ENCODE data around the gene MRPL23.

MRPL23 gene

DNA sequence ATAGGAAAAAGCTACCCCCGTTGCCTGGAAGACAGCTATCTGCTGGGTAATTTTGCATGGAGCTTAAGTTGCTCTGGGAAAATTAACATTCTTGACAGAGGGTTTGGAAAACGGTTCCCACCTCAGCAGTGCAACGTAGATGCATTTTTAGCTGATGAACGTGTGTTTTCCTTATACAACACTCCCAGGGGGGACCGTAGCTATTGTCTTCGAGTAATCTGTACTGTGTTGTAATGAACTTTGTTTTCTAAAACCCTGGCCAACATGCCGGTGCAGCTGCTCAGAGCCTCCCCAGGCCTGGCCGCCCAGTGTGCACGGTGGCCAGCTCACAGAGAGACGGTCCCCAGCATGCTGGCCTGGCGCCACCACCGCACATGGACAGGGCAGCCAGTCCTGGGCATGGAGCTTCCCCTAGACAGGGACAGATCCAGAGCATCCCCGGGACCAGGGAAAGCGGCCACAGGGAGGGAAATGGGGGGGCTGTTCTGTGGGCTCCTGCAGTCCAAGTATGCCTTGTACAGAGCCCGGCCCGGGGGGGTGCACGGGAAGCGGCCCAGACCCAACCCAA lies 25.5 kb upstream of the MRPL23 start:
- DNase-seq (ENCODE audit: low spot score), result no peak

DNA sequence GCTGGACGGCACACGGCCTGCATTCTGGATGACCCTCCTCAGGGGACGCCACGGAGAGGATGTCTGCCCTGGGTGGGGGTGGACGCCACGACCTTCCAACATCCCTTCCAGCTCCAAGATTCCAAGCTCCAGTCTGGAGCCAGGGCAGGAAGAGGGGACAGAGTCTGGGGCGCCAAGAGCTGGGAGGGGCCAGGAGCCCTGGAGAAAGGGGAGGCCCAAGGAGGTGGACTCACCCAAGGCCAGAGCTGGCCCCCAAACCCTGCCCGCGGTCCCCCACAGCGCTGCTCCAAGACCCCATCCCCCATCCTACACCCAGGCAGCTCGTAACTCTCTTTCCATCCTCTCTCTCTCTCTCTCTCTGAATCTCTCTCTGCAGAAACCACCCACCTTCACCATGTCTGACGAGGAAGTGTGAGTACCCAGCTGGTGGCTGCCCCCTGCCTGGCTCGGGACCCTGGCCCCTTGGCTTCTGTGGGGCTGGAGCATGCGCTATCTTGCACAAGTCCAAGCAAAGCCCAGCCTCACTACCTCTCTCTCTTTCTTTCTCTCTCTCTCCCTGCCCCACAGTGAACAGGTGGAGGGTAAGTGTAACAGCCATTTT lies 24.6 kb upstream of the MRPL23 start:
- no peak for DNase-seq (ENCODE audit: low spot score)

DNA sequence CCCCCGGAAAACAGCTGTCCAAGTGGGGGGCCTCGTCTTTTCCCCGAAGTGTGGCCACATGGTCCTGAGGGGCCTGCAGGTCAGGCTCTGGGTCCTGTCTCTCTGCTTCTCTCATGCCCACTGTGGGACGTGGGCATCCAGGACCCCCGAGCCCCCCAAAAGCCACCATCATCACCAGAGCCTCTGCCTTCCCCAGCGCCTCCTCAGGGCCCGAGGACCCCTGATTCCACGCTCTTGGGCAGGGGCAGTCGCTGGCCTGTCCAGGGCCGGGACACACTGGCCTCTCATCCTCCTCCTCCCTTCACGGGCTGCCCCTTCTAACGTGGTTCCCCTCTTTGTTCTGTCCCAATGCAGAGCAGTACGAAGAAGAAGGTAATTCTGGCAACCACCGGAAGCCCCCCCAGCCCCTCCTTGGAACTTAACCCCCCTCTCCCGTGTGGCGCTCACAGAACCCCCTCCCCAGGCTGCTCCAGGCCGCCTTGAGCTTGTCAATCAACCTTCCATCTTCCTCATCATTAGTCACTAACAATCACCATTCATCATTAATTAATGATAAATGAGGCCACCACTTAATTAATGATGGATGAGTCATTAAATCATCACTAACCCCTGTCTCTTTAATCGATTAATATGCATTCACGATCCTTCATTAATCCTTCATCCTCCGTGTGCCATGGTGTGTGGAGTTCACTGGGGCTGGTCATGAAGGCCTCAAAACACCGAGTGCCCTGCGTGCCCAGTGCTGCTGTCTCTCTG lies 23.8 kb upstream of the MRPL23 start:
- no peak for DNase-seq (ENCODE audit: low spot score)

DNA sequence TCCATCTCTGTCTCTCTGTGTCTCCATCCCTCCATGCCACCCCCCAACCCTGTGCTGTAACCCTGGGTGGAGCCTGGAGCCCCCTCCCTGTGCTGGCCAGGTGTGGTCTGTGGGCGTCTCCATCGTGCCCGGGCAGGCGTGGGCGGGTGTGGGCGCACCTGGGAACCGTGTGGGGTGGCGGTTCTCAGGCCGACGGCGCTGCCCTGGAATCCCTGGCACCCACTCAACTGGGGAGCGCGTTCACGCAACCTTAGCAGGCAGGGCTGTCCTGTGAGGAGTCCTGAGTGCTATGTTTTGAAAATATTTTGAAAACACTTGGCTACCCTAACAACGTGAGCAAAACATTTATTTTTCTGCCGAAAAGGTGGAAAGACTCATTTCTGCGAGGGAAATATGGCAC lies 23.0 kb upstream of the MRPL23 start:
- DNase-seq (ENCODE audit: low spot score), result no peak

DNA sequence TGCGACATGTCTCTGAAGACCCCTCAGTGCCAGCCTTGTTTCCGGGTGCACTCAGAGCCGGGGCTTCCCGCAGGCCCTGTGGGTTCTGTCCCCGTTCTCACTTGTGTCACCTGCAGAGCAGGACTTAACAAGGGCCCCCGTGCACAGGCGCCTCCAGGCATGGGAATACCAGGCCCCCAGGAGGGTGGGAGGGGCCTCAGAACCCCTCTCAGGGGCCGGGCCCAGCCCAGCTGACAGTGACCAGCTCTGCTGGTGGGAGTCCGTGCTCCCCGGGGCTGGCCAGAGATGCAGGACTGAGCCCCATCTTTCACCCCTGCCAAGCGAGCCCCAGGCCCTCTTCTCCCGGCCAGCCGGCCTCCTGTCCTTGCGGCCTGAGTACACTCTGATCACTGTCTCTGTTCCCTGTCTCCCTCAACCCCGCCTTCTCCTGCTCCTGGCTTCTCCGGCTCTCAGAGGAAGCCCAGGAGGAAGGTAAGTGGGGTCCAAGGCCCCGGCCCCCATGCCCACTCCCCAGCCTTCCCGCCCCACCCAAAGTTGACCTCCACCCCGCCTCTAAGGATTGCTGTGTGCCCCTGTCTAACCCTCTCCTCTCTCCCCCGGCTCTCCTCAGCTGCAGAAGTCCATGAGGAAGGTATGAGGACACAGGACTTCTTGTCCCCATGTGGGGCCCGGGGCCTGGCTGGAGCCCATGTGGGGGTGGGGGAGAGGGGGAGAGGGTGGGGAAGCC lies 22.3 kb upstream of the MRPL23 start:
- no peak for DNase-seq (ENCODE audit: low spot score)

DNA sequence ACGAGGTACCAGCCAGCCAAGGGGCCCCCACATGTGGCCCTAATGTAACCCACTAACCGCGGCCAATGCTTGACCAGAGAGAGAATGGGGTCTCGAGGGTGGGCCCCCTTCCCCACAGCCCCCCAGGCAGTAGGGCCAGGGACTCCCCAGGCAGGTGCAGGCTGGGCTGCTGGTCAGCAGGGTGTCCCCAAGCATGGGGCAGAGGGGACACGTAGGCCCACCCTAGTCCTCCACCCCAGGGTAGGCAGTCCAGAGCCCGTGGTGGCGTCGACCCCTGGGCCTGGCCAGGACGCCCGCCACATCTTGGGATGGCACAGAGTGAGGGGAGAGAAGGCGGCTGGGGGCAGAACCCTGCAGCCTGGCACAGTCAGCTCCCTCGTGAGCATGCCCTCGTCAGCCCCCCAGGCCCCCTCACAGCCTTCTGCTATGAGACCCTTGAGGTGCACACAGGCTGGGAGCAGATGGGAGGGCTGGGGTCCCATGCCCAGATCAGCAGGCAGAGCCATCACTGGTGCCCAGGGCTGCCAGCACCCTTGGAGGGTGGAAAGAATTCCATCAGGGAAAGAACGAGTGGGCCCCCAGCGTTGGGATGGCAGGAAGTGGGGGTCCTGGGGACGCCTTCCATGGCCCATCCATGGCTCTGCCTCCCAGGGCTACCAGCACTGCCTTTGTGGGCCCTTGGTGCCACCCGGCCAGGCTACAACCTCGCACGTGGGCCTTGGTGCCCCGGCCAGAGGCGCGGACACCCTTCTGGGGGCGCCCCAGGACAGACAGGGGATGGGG lies 21.6 kb upstream of the MRPL23 start:
- no peak for DNase-seq (ENCODE audit: low spot score)

DNA sequence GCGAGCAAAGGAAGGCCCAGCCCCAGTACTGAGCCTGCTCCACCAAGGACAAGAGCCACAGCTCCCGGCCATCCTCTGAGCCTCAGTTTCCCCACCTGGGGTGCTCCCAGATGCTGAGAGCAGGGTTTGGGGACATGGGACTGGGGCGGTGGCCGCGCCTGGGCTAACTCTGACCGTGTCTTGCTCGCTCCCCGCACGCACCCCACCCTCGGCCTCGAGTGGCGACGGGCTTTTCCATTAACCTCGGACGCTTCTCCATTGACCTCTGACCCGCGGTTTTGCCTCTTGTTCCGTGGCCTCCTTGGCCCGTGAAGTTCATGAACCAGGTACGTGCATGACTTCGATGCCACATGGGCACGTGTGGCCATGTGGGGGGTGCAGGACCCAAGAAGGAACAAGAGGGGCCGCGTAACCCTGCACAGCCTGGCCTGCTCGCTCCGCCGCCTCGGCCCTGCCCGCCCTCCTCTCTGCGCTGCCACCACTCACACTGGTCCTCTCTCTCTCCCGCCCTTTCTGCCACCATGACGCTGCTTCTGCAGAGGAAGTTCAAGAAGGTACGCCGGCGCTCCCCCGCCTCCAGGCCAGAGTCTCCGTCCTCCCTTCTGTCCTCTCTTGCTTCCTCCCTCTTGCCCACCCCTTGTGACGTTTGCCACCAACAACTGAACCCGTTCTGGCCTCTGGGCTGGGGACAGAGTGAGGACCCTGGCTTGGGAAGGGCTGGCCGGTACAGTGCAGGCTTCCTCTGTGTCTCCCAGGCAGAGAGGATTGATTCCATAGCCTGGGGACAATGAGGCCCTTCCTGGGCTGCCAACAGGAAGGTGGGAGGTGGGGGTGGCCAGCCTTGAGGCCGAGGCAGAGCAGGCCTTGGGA lies 20.7 kb upstream of the MRPL23 start:
- no peak for DNase-seq (ENCODE audit: low spot score)

DNA sequence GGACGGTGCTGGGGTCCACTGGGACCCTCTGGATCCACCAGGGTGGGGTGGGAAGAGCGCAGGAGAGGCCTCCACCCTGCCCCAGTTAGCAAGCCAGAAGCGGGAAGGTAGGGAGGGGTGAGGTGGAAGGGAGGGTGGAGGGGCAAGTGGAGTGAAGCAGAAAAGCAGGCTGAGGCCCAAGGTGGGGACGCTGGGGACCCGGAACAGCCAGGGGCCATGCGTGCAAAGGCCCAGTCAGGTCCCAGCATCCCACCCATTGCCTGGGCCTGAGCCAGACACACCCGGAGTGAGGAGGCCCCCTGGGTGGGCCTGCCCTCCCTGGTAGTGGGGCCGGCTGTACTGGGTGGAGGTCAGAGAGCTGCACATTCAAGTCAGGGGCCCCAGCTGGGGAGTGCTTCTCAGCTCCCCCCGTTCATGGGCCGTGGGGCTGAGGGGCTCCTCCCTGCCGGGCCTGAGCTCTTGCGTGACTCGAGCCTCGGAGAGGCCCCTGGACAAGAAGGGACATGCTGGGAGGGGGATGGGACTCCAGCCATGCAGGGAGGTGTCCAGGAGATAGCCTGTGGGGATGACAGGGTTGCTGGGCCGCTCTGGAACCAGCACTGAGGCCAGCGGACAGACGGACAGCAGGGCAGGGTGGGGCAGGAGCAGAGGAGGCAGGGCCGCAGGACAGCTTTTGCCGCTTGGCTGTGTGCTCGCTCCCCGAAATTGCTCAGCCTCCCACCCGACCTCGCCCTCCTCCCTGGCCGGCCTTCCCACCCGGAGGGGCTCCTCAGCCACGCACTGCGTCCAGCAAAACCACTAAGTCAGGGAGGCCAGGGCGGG lies 19.9 kb upstream of the MRPL23 start:
- no peak for DNase-seq (ENCODE audit: low spot score)

DNA sequence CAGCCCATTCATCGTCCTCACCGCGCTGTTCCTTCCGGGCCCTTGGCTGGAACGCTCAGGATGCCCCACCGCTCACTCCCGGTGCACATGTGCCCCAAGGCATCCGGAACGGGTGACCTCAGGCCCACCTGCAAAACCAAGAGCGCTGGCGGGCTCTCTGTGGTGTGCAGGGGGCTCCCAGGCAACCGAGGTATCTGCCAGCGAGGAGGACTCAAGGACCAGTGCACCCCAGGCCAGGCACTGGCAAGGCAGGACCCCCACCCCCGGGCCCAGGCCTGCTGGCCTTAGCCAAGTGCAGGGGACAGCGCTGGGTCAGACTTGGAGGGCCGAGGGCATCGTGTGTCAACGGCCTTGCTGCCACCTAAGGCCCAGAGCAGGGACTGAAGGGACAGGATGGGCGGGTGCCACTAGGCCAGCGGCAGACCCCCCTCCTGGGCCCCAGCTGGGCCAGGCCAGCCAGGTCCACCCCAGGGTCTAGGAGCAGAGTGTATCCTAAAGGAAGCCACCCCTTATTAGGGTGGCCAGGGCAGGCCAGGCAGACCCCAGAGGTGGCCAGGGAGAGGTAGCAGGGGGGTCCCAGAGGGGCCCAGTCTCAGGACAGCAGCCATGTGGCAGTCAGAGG lies 19.2 kb upstream of the MRPL23 start:
- DNase-seq (ENCODE audit: low spot score), result no peak

DNA sequence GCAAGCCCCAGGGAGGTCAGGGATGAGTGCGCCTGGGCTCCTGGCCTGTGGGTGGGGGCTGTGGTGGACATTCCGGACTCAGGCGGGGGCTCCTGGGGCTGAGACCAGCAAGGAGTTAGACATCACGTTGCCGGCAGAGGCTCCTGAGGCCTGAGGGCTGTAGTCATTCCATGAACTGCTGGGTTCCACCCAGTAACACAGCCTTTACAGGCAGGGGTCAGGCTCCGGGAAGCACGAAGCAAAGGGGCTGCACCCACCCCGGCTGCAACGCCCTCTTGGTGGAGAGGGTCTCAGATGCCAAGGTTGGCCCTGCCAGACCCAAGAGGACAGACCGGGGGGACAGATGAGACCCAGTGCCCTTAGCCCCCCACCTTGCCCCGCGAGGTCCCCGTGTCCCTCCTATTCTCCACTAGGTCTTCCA lies 18.7 kb upstream of the MRPL23 start:
- DNase-seq (ENCODE audit: low spot score), result no peak

DNA sequence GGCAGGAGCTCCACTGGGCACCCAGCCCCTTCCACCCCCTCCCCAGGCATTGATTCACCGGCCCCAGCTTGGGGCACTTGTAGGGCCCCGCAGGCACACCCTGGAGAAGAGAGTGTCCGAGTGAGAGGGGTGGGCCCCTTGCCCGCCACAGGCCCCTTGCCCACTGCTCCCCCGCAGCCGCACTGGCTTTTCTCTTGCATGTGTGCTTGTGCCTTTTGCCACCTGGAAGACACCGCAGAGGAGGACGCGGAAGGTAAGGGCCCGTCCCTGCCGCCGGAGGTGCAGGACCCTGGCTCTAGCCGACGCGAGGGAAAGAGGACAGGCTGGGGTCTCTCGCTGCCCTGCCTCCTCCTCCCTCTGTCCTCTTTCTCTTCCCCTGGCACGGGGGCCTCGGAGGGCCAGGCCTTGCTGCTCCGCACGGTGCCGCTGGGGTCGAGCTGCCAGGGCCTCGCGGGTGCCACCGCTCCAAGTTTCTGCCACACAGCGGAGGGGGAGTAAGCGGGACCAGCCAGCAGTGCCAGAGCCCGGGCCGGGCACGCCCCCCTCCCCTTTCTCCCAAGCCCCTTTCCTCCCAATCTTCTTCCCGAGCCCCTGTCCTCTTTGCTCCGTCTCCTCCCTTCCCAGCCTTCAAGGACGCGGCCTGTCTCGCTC lies 18.1 kb upstream of the MRPL23 start:
- DNase-seq (ENCODE audit: low spot score), result no peak

DNA sequence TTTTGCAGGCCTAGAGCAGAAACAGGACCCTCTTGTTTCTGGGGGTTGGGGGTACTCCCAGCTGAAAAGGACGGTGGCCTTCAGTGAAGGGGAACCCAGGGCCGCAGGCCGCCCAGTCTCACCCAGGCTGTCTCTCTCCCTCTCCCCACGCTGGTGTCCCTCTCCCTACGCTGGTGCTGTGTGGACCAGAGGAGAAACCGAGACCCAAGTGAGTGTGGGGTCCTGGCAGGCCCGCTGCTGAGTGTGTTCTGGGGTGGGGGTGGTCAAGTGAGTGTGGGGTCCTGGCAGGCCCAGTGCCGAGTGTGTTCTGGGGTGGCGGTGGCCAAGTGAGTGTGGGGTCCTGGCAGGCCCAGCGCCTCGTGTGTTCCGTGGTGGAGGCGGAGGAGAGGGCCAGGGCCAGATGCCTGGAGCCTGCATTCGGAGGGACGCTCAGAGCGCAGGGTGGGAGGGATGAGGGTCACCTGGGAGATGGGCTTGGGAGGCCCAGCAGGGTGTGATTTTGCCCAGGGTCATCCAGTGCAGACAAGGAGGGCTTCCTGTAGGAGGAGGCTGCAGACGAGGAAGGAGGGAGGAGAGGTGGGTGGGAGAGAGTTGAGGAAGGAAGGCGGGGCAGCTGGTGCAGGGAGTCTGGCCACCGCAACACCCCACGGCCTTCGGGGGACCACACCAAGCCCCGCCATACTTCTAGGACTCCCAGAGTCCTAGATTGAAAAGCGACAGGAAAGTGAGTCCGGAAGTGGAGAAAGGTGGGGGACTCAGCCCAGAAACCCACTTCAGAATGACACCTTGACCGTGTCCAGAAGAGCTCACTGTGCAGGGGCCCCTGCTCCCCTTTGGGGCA lies 17.3 kb upstream of the MRPL23 start:
- DNase-seq (ENCODE audit: low spot score), result no peak

DNA sequence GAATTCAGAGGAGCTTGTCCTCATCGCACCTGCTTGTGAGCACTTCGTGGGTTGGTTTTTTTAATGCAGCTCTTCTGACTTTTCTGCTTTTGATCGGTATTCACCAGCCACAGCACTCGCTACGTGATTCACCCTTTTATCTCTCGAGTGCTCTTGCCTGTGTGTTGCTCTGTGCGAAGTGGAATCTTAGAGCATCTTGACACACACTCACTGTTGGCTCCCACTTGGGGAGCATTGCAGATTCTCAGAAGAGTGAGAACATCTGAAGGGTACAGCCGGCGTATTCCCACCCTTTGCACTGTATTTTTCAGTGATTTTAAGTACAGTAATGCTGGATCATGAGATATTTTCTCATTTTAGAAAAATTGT lies 16.7 kb upstream of the MRPL23 start:
- DNase-seq (ENCODE audit: low spot score), result no peak

DNA sequence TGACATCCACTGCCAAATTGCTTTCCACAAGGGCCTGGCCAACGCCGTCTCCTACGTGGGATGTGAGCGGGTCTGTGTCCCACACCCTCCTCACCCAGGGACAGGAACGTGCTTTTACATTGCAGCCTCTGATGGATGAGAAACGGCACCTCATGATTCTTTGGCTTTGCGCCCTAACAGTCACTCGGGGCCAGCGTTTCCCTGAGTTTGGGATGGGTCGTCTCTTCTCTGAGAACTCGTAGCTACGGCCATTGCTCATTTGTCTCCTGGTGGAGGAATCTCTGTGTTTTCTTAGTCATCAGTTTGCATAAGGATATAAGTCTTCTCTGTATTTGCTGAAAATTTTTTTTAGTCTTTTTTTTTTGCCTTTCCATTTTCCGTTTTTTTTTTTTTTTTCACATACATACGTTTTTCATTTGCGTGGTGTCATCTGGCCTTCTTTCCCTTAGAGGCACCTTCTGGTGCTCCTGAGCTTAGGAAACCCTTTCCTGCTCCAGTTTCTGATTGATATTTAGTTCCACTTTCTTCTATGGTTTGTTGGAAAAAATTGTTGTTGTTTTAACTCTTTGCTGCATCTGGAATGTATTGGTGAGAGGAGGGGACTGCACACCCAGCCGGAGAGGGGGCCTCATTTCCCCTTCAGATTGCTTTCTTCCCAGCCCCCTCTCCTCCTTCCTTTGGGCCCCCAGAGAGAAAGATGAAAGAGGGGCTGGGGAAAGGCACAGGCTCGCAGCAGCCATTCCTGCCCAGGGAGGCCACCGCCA lies 15.6 kb upstream of the MRPL23 start:
- DNase-seq (ENCODE audit: low spot score), result no peak

DNA sequence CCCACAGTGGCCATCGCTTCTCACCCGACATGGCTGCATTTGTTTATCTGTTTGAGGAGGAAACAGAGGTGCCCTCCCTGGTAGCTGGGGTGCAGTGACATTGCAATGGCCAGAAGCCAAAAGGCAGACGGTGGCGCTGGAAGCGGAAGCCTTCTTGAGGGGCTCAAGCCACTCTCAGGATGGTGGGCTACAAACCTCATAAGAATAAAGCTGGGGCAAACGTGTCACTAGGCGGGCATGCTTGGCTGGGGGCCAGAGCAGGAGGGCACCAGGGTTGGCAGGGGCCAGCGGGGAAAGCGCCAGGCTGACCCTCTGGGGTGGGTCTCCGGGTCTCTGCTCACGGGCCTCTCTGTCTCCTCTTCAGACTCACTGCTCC lies 15.0 kb upstream of the MRPL23 start:
- DNase-seq (ENCODE audit: low spot score), result no peak

DNA sequence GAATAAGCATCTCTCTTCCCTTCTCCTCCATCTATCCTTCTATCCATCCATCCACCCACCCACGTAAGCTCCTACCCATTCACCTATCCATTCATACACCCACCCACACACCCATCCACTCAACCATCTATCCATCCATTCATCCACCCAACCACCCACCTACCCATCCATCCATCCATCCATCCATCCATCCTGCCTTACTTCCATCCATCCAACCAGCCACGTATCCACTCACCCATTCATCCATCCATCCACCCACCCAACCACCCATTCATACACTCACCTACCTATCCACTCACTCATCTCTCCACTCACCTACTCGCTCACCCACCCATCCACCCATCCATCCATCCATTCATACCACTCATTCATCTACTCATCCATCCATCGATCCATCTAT lies 14.5 kb upstream of the MRPL23 start:
- no peak for DNase-seq (ENCODE audit: low spot score)

DNA sequence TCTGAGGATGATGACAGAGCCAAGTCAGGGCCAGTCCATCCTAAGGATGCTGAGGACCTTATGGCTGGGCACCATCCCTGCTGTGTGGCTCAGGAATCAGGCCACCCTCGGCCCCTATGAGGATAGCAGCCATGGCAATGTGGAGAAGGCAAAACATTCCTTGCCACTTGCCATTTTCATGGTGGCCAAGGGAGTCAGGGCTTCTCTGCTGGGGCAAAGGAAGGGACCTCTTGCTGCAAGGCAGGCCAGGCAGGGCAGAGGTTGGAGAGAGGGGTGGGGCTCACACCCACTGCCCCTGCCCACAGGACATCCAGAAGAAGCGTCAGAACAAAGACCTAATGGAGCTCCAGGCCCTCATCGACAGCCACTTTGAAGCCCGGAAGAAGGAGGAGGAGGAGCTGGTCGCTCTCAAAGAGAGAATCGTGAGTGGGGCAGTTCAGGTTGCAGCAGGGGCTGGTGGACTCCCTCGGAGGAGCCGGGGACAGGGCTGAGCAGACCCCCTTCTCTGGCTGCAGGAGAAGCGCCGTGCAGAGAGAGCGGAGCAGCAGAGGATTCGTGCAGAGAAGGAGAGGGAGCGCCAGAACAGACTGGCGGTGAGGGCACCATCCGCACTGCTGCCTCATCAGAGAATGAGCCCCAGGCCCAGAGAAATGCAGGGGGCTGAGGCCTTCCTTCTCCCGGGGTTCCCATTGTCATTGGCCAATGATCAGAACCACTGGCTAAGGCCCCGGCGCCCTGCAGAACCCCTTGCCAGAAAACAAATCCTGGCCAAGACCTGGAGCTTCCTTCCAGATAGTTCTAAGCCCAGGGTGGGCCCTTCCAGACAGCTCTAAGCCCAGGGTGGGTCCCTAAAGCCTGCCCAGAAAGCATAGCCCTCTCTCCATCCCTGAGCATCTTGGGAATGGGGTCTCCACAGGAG lies 13.5 kb upstream of the MRPL23 start:
- DNase-seq (ENCODE audit: low spot score), result no peak
